KMS-11 (cell line): ENCODE data around the gene ITPRIPL2.

Source experiments
- H2AFZ ChIP-seq: fragments of 200-600 bp; sonication (generic); 2 replicates; pipeline ENCODE4 v1.6.1; 2016; ENCODE audit warnings: antibody characterized with exemption, mixed run types, low read depth
- H3K27ac ChIP-seq: fragments of 200-600 bp; sonication (generic); 2 replicates; pipeline ENCODE4 v1.6.1; 2016; ENCODE audit warnings: mild to moderate bottlenecking, mixed run types
- H3K27me3 ChIP-seq: fragments of 200-600 bp; sonication (generic); 2 replicates; pipeline ENCODE4 v1.6.1; 2017; ENCODE audit warnings: mild to moderate bottlenecking, low read depth, mixed run types, moderate library complexity; ENCODE audit not compliant: insufficient read depth
- H3K36me3 ChIP-seq: fragments of 200-600 bp; sonication (generic); 2 replicates; pipeline ENCODE4 v1.6.1; 2017; ENCODE audit warnings: mild to moderate bottlenecking, mixed run types; ENCODE audit not compliant: insufficient read depth
- H3K4me1 ChIP-seq: fragments of 200-600 bp; sonication (generic); 2 replicates; pipeline ENCODE4 v1.6.1; 2016; ENCODE audit warnings: mild to moderate bottlenecking, low read depth, mixed run types; ENCODE audit not compliant: poor library complexity, severe bottlenecking
- H3K4me2 ChIP-seq: fragments of 200-600 bp; sonication (generic); 2 replicates; pipeline ENCODE4 v1.7.0; 2016; ENCODE audit warnings: mild to moderate bottlenecking, mixed run types
- H3K4me3 ChIP-seq: fragments of 200-600 bp; sonication (generic); IDR thresholded peaks from 2 replicates; pipeline ENCODE4 v1.6.1; 2017; ENCODE audit warnings: low read depth, low read length, mixed read lengths; ENCODE audit not compliant: insufficient read depth
- H3K79me2 ChIP-seq: fragments of 200-600 bp; sonication (generic); 2 replicates; pipeline ENCODE4 v1.6.1; 2016; ENCODE audit warnings: low read depth, mixed run types; ENCODE audit not compliant: insufficient read depth
- H3K9ac ChIP-seq: fragments of 200-600 bp; sonication (generic); 2 replicates; pipeline ENCODE4 v1.6.1; 2016; ENCODE audit warnings: mild to moderate bottlenecking, mixed run types
- H4K20me1 ChIP-seq: fragments of 200-600 bp; sonication (generic); 2 replicates; pipeline ENCODE4 v1.6.1; 2016; ENCODE audit warnings: mild to moderate bottlenecking, mixed run types; ENCODE audit not compliant: insufficient read depth
- CTCF ChIP-seq: fragments of 200-600 bp; sonication (generic); conservative IDR thresholded peaks from 2 replicates; pipeline ENCODE4 v1.6.1; 2017; ENCODE audit warnings: low read depth, mild to moderate bottlenecking, antibody characterized with exemption, low read length, moderate library complexity, mixed read lengths

Gene ITPRIPL2

DNA sequence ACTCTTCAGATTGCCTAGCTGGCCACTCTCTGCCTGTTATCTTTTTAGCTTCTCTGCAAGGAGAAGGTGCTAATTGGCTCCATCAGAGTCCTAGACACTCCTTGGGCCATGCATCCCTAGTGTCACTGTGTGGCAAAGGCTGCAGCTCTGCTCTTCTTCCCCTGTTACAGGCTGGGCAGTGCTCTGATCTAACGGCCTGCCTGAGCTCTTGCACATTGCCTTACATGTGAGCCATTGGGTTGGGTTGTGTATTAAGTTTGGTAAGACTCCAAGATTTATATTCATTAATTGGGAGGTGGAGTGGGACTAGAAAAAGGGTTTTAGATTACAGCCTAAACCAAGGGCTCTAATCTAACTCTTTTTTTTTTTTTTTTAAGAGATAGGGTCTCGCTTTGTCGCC lies 31.2 kb downstream of the ITPRIPL2 start:
- no peaks in the 10 kb centered on the region for H3K79me2 ChIP-seq
- H3K4me3 ChIP-seq = no peak overlapping the region
- H2AFZ ChIP-seq = no peak overlapping the region
- H3K27me3 ChIP-seq = no peaks in the 10 kb centered on the region
- TF ChIP-seq CTCF = no peak
- H3K27ac ChIP-seq = no peak overlapping the region
- no peaks in the 10 kb centered on the region for H3K36me3 ChIP-seq
- no peak overlapping the region for H3K4me2 ChIP-seq
- H4K20me1 ChIP-seq = no peaks in the 10 kb centered on the region
- no peaks in the 10 kb centered on the region for H3K4me1 ChIP-seq
- H3K9ac ChIP-seq = no peak overlapping the region

DNA sequence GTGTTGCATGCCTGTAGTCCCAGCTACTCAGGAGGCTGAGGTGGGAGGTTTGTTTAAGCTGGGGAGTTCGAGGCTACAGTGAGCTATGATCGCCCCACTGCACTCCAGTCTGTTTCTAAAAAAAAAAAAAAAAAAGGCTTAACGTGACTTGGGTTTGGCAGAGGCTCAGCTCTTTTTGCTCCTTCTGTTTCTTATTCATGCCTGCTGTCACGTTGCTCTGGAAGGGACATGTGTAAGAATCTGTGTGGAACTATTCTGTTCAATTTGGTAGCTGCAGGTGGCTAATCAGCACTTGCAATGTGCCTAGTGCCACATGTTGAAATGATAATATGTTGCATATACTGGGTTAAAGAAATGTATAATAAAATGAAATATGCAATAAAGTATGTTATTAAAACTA lies 33.4 kb downstream of the ITPRIPL2 start:
- no peak overlapping the region for H3K27ac ChIP-seq
- H3K27me3 ChIP-seq = no peaks in the 10 kb centered on the region
- H4K20me1 ChIP-seq = no peaks in the 10 kb centered on the region
- no peak overlapping the region for H3K9ac ChIP-seq
- no peaks in the 10 kb centered on the region for H3K4me1 ChIP-seq
- H3K36me3 ChIP-seq = no peaks in the 10 kb centered on the region
- no peak overlapping the region for H3K4me2 ChIP-seq
- TF ChIP-seq CTCF = no peak
- H3K79me2 ChIP-seq = no peaks in the 10 kb centered on the region
- no peak overlapping the region for H3K4me3 ChIP-seq
- no peak overlapping the region for H2AFZ ChIP-seq

GRCh38 chr16:19147627-19148026 lies 33.9 kb downstream of the ITPRIPL2 start:
- Histone ChIP-seq H3K4me3 (no peak overlapping the region), H2AFZ (no peak overlapping the region)
- no peak for TF ChIP-seq CTCF

DNA sequence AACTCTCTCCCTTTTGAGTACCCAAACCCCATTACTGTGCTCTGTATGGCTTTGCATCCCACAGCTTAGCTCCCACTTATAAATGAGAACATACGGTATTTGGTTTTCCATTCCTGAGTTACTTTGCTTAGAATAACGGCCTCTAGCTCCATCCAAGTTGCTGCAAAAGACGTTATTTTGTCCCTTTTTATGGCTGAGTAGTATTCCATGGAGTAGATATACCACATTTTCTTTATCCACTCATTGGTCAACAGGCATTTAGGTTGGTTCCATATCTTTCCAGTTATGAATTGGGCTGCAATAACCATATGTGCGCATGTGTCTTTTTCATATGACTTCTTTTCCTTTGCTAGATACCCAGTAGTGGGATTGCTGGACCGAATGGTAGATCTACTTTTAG lies 34.4 kb downstream of the ITPRIPL2 start:
- H2AFZ ChIP-seq = no peak overlapping the region
- H3K4me1 ChIP-seq = no peaks in the 10 kb centered on the region
- no peak overlapping the region for H3K27ac ChIP-seq
- no peak overlapping the region for H3K4me2 ChIP-seq
- no peaks in the 10 kb centered on the region for H4K20me1 ChIP-seq
- TF ChIP-seq CTCF = no peak
- no peak overlapping the region for H3K9ac ChIP-seq
- no peaks in the 10 kb centered on the region for H3K79me2 ChIP-seq
- no peaks in the 10 kb centered on the region for H3K27me3 ChIP-seq
- no peak overlapping the region for H3K4me3 ChIP-seq
- no peaks in the 10 kb centered on the region for H3K36me3 ChIP-seq

More at GRCh38 chr16:19147627-19148026, 33.9 kb downstream of the ITPRIPL2 start:
- Histone ChIP-seq H3K27me3 (no peaks in the 10 kb centered on the region), H3K79me2 (no peaks in the 10 kb centered on the region), H3K36me3 (no peaks in the 10 kb centered on the region), H3K9ac (no peak overlapping the region), H4K20me1 (no peaks in the 10 kb centered on the region), H3K4me2 (no peak overlapping the region), H3K4me1 (no peaks in the 10 kb centered on the region), H3K27ac (no peak overlapping the region)
